Measurements from ENCODE around the gene LPCAT1. TPM values are rescaled to one million over a fixed set of nuclear protein-coding genes. Genes with fewer than 3 reads are reported as not detected.
A peak's percentile ranks its signal among the peaks of the same experiment; 100 is the strongest.

Gene LPCAT1
- total RNA-seq, 1 donor from 2014 or later: 11.0 TPM

DNA sequence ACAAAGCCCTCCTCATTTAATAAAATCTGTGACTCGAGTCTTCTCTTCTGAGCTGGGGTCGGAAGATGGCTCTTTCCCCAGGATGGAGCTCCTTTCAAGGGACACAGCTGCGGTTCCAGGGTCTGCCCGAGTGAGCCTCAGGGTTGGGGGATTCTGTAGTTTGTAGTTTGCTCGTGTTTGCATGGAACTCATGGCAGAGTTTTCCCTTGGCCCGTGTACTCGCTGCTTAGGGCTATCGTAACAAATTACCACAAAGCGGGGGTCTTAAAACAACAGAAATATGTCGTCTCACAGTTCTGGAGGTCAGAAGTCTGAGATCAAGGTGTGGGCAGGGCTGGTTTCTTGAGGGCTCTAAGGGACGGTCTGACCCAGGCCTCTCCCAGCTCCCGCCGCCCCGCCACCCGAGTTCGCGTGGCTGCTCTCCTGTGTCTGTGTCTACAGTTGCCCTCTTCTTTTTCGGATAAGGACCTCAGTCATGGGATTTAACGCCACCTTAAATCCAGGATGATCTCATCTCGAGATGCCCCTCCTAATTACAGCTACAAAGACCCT lies 13.9 kb upstream of the LPCAT1 start:
- DNase-seq: no peak
- intact Hi-C loops (cut with micrococcal nuclease): no loop called here
- no peak overlapping the region for H3K27ac ChIP-seq (replicated peaks)

GRCh38 chr5:1536871-1537602 lies 13.3 kb upstream of the LPCAT1 start:
- no peak overlapping the region for H3K27ac ChIP-seq (replicated peaks)
- no peaks in the 10 kb centered on the region for H3K27me3 ChIP-seq (ENCODE audit: low read depth)
- no peaks in the 10 kb centered on the region for H3K36me3 ChIP-seq
- DNase-seq: no peak
- H3K4me1 ChIP-seq: peaks cover 5% of the 10 kb centered on the region
- peak overlapping the region; percentile 44 for H3K4me3 ChIP-seq
- intact Hi-C loops (cut with micrococcal nuclease): no loop called here
- TF ChIP-seq CTCF (IDR thresholded peaks at IDR 0.05; ENCODE audit: borderline replicate concordance): no peak
- no peaks in the 10 kb centered on the region for H3K9me3 ChIP-seq (replicated peaks)

More for the DNA sequence above, 13.9 kb upstream of the LPCAT1 start:
- TF ChIP-seq CTCF (IDR thresholded peaks at IDR 0.05; ENCODE audit: borderline replicate concordance): no peak
- H3K27me3 ChIP-seq (ENCODE audit: low read depth): no peaks in the 10 kb centered on the region
- H3K36me3 ChIP-seq: no peaks in the 10 kb centered on the region
- no peaks in the 10 kb centered on the region for H3K9me3 ChIP-seq (replicated peaks)
- no peak overlapping the region for H3K4me3 ChIP-seq
- H3K4me1 ChIP-seq: peaks cover 10% of the 10 kb centered on the region

DNA sequence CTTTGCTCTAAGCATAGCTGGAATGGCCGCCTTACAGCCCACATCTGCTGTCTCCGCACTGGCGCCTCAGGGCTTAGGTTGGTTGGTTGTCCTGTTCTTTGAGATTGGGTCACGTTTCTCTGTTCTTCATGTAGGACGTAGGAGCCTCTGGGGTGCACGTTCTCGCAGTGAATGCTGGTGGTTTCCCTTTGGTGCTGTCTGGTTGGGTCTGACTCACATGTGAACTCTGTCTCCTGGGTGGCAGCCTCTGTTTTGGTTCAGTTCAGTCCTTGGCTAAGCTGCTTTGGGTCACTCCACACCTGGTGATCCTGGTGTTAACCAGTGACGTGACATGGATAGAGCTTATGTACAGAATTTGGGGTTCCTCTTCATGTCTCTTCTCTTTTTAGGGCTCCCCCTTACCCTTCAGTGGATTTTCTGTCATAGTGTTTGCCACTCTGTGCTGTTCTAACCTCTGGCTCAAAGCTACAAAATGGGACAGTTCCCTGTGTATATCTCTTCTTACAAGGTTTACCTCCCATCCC lies 12.6 kb upstream of the LPCAT1 start:
- no peak for TF ChIP-seq CTCF (IDR thresholded peaks at IDR 0.05; ENCODE audit: borderline replicate concordance)
- DNase-seq: no peak
- H3K27ac ChIP-seq (replicated peaks): no peak overlapping the region
- intact Hi-C loops (cut with micrococcal nuclease): no loop called here
- H3K36me3 ChIP-seq: no peaks in the 10 kb centered on the region
- H3K9me3 ChIP-seq (replicated peaks): no peaks in the 10 kb centered on the region
- peak overlapping the region; percentile 44 for H3K4me3 ChIP-seq
- no peaks in the 10 kb centered on the region for H3K27me3 ChIP-seq (ENCODE audit: low read depth)
- H3K4me1 ChIP-seq: no peaks in the 10 kb centered on the region

GRCh38 chr5:1535646-1536045 lies 11.9 kb upstream of the LPCAT1 start:
- H3K27ac ChIP-seq (replicated peaks): no peak overlapping the region
- no peaks in the 10 kb centered on the region for H3K4me1 ChIP-seq
- intact Hi-C loops (cut with micrococcal nuclease): no loop called here
- H3K9me3 ChIP-seq (replicated peaks): no peaks in the 10 kb centered on the region
- no peak overlapping the region for H3K4me3 ChIP-seq
- no peak for TF ChIP-seq CTCF (IDR thresholded peaks at IDR 0.05; ENCODE audit: borderline replicate concordance)
- no peak for DNase-seq
- H3K27me3 ChIP-seq (ENCODE audit: low read depth): no peaks in the 10 kb centered on the region
- H3K36me3 ChIP-seq: no peaks in the 10 kb centered on the region

GRCh38 chr5:1532384-1532783 lies 8.6 kb upstream of the LPCAT1 start:
- Histone ChIP-seq H3K4me1 (no peaks in the 10 kb centered on the region), H3K36me3 (no peaks in the 10 kb centered on the region), H3K4me3 (no peak overlapping the region), H3K27ac (replicated peaks) (no peak overlapping the region), H3K9me3 (replicated peaks) (no peaks in the 10 kb centered on the region), H3K27me3 (ENCODE audit: low read depth) (no peaks in the 10 kb centered on the region)
- no peak for DNase-seq
- no peak for TF ChIP-seq CTCF (IDR thresholded peaks at IDR 0.05; ENCODE audit: borderline replicate concordance)
- intact Hi-C loops (cut with micrococcal nuclease): no loop called here
